Keratinocyte (primary cell): ENCODE data around the gene RBM4B. TPM values are rescaled to one million over a fixed set of nuclear protein-coding genes. Genes with fewer than 3 reads are reported as not detected.

Experiments
- DNase-seq: peaks from one replicate; pipeline ENCODE4 v3.0.0-alpha.2; 2011; ENCODE audit warnings: low read depth, missing footprints, low spot score
- FAIRE-seq: peaks from 2 replicates; lab custom pipeline; 2011; peaks lifted over from hg19 to GRCh38; lab: Jason Lieb, UNC
- H2AFZ ChIP-seq: 2 replicates; pipeline ENCODE4 v1.6.0; 2012; ENCODE audit warnings: low read length, control low read depth, inconsistent platforms; ENCODE audit not compliant: control insufficient read depth
- H3K27ac ChIP-seq: 2 replicates; pipeline ENCODE4 v1.5.1; 2011; ENCODE audit warnings: low read length; ENCODE audit not compliant: control insufficient read depth, insufficient read depth
- H3K27me3 ChIP-seq: 3 replicates; pipeline ENCODE4 v1.6.0; 2011; ENCODE audit warnings: low read length; ENCODE audit not compliant: control insufficient read depth, insufficient read depth; ENCODE audit errors: extremely low read depth
- H3K36me3 ChIP-seq, 2 experiments: 2 replicates in 1 of 2; 3 replicates in 1 of 2; pipeline ENCODE4 v1.5.1; 2011; ENCODE audit warnings: low read length in 2 of 2, mild to moderate bottlenecking in 1 of 2; ENCODE audit not compliant: control insufficient read depth in 2 of 2, insufficient read depth in 2 of 2; ENCODE audit errors: extremely low read depth in 1 of 2
- H3K4me1 ChIP-seq: 3 replicates; pipeline ENCODE4 v1.5.1; 2011; ENCODE audit warnings: low read length; ENCODE audit not compliant: control insufficient read depth, insufficient read depth; ENCODE audit errors: extremely low read depth
- H3K4me2 ChIP-seq: 3 replicates; pipeline ENCODE4 v1.6.0; 2011; ENCODE audit warnings: low read depth, low read length; ENCODE audit not compliant: control insufficient read depth, insufficient read depth; ENCODE audit errors: extremely low read depth
- H3K4me3 ChIP-seq, 3 experiments: fragments of 200-600 bp in 1 of 3; sonication (generic) in 1 of 3; 2 replicates in 2 of 3; 3 replicates in 1 of 3; pipeline ENCODE4 v1.5.1; 2011 to 2016; ENCODE audit warnings: low read length in 3 of 3, mild to moderate bottlenecking in 3 of 3, control low read depth in 2 of 3, inconsistent platforms in 1 of 3, low read depth in 1 of 3, mixed read lengths in 1 of 3, mixed run types in 1 of 3, moderate library complexity in 1 of 3; ENCODE audit not compliant: control insufficient read depth in 2 of 3, insufficient read depth in 2 of 3; ENCODE audit errors: extremely low read depth in 1 of 3
- H3K79me2 ChIP-seq: 2 replicates; pipeline ENCODE4 v1.6.0; 2012; ENCODE audit warnings: low read length; ENCODE audit not compliant: control insufficient read depth, insufficient read depth
- H3K9ac ChIP-seq: 3 replicates; pipeline ENCODE4 v1.6.0; 2011; ENCODE audit warnings: low read length; ENCODE audit not compliant: control insufficient read depth, insufficient read depth; ENCODE audit errors: extremely low read depth
- H3K9me1 ChIP-seq: 3 replicates; pipeline ENCODE4 v1.6.0; 2011; ENCODE audit warnings: low read length; ENCODE audit not compliant: control insufficient read depth, insufficient read depth; ENCODE audit errors: extremely low read depth
- H3K9me3 ChIP-seq: 2 replicates; pipeline ENCODE4 v1.5.1; 2012; ENCODE audit warnings: low read depth, low read length; ENCODE audit not compliant: control insufficient read depth
- H4K20me1 ChIP-seq: 3 replicates; pipeline ENCODE4 v1.6.0; 2011; ENCODE audit warnings: low read length; ENCODE audit not compliant: control insufficient read depth, insufficient read depth; ENCODE audit errors: extremely low read depth
- EZH2 ChIP-seq: IDR thresholded peaks from one replicate; pipeline ENCODE4 v1.6.1; 2012; ENCODE audit warnings: inconsistent platforms, mild to moderate bottlenecking, low read length, moderate library complexity
- dilution Hi-C: fragments of 300-500 bp; cut with MboI; formaldehyde crosslinking; loops from one replicate; pipeline ENCODE4 v1.7.0; 2020; ENCODE audit warnings: low sequenced_read_pairs; ENCODE audit not compliant: extremely low pct_ligation_motif_present
- polyA plus RNA-seq, 5 experiments: library from polyadenylated mRNA; depleted of rRNA in 3 of 5; stranded (reverse) in 3 of 5; stranded (forward) in 1 of 5; unstranded in 1 of 5; fragments of >200 nt; gene quantifications; 1 replicate in 1 of 5; 2 replicates in 3 of 5; 3 replicates in 1 of 5; pipeline versions ENCODE4 v1.2.1 to v1.2.3, GENCODE V29; 2011 to 2012; ENCODE audit warnings: missing spikeins in 2 of 5, low read depth in 1 of 5, low replicate concordance in 1 of 5
- TF ChIP-seq, protein P1 (sequence below), 3 experiments: IDR thresholded peaks in 1 of 3; conservative IDR thresholded peaks in 1 of 3; optimal IDR thresholded peaks in 1 of 3; 2 replicates in 2 of 3; 3 replicates in 1 of 3; pipeline versions ENCODE3 to v1.5.1; 2011; ENCODE audit warnings: low read length in 3 of 3, mild to moderate bottlenecking in 3 of 3, moderate library complexity in 2 of 3, control low read depth in 1 of 3, inconsistent platforms in 1 of 3; ENCODE audit not compliant: insufficient read depth in 2 of 3; ENCODE audit errors: extremely low read depth in 1 of 3

The RBM4B gene
- polyA plus RNA-seq, 1 donor (not counting 4 experiments of a cell fraction or from before 2014, with no cell fraction given) = 20.9 TPM

DNA sequence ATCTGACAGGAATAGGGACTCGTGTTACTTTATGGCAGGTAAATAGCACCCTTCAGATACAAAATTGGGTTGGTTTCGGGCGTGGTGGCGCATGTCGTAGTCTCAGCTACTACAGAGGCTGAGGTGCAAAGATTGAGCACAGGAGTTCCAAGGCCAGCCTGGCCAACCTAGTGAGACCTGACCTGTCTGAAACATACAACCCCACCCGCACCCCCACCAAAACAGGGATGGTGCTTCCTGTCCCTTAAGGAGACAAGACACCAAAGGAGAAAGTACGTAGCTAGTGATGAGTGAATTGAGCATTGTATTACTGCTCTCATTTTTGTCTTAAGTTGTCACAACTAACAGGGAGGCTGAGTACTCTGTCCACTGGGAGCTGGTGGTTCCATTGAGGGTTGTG, 25.0 kb downstream of the RBM4B start:
- DNase-seq = no peak
- no peaks in the 10 kb centered on the region for H3K27me3 ChIP-seq
- dilution Hi-C loops = no loop called here
- H3K36me3 ChIP-seq = peaks cover 7 to 10% of the 10 kb centered on the region in 2 experiments
- FAIRE-seq = no peak
- H3K4me1 ChIP-seq = peaks cover 8% of the 10 kb centered on the region
- no peaks in the 10 kb centered on the region for H4K20me1 ChIP-seq
- H3K9me1 ChIP-seq = no peaks in the 10 kb centered on the region
- H3K4me3 ChIP-seq = no peak overlapping the region
- TF ChIP-seq, protein P1, sequence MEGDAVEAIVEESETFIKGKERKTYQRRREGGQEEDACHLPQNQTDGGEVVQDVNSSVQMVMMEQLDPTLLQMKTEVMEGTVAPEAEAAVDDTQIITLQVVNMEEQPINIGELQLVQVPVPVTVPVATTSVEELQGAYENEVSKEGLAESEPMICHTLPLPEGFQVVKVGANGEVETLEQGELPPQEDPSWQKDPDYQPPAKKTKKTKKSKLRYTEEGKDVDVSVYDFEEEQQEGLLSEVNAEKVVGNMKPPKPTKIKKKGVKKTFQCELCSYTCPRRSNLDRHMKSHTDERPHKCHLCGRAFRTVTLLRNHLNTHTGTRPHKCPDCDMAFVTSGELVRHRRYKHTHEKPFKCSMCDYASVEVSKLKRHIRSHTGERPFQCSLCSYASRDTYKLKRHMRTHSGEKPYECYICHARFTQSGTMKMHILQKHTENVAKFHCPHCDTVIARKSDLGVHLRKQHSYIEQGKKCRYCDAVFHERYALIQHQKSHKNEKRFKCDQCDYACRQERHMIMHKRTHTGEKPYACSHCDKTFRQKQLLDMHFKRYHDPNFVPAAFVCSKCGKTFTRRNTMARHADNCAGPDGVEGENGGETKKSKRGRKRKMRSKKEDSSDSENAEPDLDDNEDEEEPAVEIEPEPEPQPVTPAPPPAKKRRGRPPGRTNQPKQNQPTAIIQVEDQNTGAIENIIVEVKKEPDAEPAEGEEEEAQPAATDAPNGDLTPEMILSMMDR (optimal IDR thresholded peaks at IDR 0.05 in 1 of 3, IDR thresholded peaks at IDR 0.05 in 1 of 3, conservative IDR thresholded peaks at IDR 0.05 in 1 of 3; ENCODE audit: extremely low read depth in 1 of 3, insufficient read depth in 2 of 3, low read length in 3 of 3) = no peak
- no peak for TF ChIP-seq EZH2
- no peak overlapping the region for H3K27ac ChIP-seq
- H3K9me3 ChIP-seq = no peaks in the 10 kb centered on the region
- no peak overlapping the region for H2AFZ ChIP-seq
- H3K9ac ChIP-seq = no peak overlapping the region
- H3K4me2 ChIP-seq = no peak overlapping the region
- peaks cover 35% of the 10 kb centered on the region for H3K79me2 ChIP-seq

GRCh38 chr11:66651016-66651415, 26.7 kb downstream of the RBM4B start:
- H3K4me3 ChIP-seq = no peak overlapping the region
- H3K9me1 ChIP-seq = no peaks in the 10 kb centered on the region
- peaks cover 11% of the 10 kb centered on the region for H4K20me1 ChIP-seq
- TF ChIP-seq EZH2 = no peak
- TF ChIP-seq, protein P1 (optimal IDR thresholded peaks at IDR 0.05 in 1 of 3, IDR thresholded peaks at IDR 0.05 in 1 of 3, conservative IDR thresholded peaks at IDR 0.05 in 1 of 3; ENCODE audit: extremely low read depth in 1 of 3, insufficient read depth in 2 of 3, low read length in 3 of 3) = no peak
- H3K27ac ChIP-seq = no peak overlapping the region
- peaks cover 51% of the 10 kb centered on the region for H3K79me2 ChIP-seq
- no peaks in the 10 kb centered on the region for H3K9me3 ChIP-seq
- H3K4me2 ChIP-seq = no peak overlapping the region
- peaks cover 21% of the 10 kb centered on the region in 2 experiments for H3K36me3 ChIP-seq
- no peak overlapping the region for H2AFZ ChIP-seq
- DNase-seq (no peak), FAIRE-seq (no peak)
- H3K4me1 ChIP-seq = peaks cover 8% of the 10 kb centered on the region
- no peaks in the 10 kb centered on the region for H3K27me3 ChIP-seq
- no peak overlapping the region for H3K9ac ChIP-seq
- dilution Hi-C loops = no loop called here
